HG02870 (cell line): Measurements from ENCODE around the gene SLC16A3.
A peak's percentile ranks its signal among the peaks of the same experiment; 100 is the strongest.
"Not testable (repeated sequence)": the region's sequence is repeated elsewhere in the genome, so short reads cannot be mapped to it uniquely, and the experiment has no call there.

Experiments
- ATAC-seq: cut with Tn5 transposase; IDR thresholded peaks from one replicate; pipeline ENCODE4 v1.9.1; 2021; ENCODE audit warnings: mild to moderate bottlenecking, moderate library complexity; ENCODE audit not compliant: unreplicated experiment

SLC16A3 gene

DNA sequence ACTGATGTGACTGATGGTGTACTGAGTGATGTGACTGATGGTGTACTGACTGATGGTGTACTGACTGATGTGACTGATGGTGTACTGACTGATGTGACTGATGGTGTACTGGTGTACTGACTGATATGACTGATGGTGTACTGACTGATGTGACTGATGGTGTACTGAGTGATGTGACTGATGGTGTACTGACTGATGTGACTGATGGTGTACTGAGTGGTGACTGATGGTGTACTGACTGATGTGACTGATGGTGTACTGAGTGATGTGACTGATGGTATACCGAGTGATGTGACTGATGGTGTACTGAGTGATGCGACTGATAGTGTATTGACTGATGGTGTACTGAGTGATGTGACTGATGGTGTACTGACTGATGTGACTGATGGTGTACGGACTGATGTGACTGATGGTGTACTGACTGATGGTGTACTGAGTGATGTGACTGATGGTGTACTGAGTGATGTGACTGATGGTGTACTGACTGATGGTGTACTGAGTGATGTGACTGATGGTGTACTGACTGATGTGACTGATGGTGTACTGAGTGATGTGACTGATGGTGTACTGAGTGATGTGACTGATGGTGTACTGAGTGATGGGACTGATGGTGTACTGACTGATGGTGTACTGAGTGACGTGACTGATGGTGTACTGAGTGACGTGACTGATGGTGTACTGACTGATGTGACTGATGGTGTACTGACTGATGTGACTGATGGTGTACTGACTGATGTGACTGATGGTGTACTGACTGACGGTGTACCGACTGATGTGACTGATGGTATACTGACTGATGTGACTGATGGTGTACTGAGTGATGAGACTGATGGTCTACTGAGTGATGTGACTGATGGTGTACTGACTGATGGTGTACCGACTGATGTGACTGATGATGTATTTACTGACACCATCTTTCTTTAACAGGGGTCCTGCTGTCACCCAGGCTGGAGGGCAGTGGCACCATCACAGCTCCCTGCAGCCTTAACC lies 31.4 kb downstream of the SLC16A3 start:
- ATAC-seq, result not testable (repeated sequence)

DNA sequence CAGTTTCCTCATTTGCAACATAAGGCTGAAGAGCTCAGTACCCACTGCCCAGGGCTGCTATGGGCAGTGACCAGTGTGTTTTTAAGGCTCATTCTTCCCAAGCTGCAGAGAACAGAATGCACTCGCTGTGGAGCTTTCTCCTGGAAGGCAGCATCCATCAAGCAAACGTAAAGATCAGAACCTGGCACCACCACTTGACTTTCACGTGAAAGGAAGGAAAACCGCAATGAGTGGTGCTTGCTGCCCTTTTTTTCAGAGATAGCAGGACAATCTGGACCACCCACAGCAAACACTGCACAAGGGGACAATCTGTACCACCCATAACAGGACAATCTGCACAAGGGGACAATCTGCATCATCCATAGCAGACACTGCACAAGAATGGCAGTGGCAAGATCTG lies 33.5 kb downstream of the SLC16A3 start:
- ATAC-seq, result no peak

DNA sequence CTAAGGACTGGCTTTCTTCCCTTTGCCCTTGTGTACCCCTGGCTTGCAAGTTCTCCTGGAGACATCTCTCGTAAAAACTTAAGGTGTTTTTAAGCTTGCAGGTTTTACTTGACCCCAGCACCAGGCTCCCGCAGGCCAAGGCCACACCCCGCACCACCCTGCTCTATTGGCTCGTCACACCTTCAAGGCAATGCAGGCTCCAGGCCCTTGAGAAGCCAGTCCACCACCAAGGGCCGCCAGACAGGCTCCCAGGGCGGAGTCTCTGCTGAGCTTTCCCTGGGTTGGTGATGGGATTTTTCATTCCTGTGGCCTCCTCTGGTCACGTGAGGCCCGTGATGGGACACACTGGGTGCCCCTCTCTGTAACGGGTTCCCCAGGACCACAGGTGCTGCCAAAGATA lies 34.8 kb downstream of the SLC16A3 start:
- ATAC-seq, result no peak

- ATAC-seq, result no peak
Observed at GRCh38 chr17:82266142-82266541, 37.3 kb downstream of the SLC16A3 start.

GRCh38 chr17:82267575-82268379 lies 38.9 kb downstream of the SLC16A3 start:
- no peak for ATAC-seq

DNA sequence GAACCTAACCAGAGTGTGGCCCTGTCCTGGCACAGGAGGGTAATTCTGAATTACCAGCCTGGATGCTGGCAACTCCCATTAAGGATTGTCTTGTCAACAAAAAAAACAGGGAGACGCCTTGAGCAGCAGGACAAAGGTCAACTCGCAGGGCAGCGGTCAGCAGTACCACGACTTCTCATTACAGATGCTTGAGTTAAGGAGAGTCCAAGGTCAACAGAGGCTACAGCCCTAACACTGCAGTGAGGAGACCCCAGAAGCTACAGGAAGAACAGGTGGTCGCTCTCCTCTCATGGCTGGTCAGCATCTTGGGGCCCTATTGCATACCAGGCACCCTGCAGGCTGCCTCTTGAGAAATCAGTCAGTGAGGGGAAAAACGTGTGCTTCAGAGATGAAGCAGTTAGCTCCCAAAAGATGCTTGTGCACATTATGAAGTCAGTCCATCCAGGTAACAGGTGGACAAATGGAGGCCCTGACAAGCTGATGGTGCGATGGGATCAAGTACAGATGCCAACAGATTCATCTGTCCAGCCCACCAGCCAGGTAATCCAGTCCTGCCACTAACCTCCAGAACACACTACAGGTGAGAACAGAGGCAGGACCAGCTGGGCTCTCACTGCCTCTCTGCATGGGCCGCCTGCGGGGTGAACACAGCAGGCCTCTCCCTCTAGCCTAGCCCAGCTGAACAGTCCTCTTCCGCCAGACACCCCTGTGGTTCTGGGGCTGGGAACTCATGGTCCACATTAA lies 40.5 kb downstream of the SLC16A3 start:
- no peak for ATAC-seq

DNA sequence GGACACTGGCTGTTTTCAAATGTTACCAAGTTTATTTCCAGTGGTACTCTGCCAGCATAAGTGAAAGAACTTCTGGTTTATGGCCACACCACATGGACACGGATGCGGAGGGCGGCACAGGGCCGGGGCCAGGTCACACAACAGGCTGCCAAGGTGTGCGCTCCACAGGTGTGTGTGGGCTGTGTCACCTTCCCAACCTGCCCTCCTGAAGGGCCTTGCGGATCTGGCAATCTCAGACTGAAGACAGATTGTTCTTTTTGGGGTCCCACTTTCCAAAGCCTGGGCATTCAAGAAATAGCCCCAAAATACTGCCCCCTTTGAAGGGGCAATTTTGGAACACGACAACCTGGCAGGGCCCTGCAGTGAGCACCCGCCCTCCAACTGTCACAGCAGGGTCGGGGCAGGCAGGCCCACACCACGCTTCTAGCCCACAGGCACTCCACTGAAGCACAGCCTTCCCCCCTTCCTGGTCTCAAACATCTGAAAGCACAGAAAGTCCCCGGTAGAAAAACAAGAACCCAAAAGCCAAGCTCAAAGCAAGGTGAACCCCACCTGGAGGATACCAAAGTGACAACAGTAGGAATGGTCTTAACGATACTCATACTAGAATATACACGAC lies 41.1 kb downstream of the SLC16A3 start:
- ATAC-seq, result no peak

DNA sequence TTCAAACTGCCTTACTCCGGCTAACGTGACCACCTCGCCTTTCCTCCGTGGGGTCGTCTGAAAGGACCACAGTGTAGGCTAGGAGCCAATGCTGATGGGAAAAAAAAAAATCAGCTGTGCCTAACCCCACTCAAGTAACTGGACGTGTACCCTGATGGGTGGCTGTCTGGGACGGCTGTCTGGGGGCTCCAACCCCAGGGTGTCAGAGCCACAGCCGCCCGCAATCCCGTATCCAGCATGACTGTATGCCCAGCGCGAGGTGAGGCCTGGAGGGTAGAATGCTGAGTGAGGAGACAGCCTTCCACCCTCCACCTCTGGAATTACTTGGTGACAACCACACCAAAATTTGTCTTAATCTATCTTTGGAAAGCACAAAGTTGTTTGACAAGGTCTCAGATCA lies 41.8 kb downstream of the SLC16A3 start:
- ATAC-seq, result no peak

DNA sequence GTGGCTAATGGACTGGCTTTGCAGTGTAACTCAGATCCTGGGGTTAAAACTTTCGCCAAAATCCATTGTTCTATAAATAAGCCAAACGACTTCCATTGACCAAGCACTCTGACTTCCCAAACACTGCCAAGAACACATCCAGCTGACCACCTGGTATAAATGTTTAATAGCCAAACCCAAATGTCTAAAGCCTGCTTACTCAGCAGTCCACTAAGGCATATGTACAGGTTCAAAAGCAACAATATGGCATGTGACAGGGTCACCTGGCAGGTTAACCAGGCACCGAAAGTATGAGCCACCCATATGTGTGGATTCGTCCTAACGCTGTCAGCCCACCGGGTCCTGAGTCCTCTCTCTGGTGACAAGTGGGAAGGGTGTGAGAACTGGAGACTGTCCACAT lies 42.6 kb downstream of the SLC16A3 start:
- no peak for ATAC-seq

GRCh38 chr17:82272495-82273326 lies 43.9 kb downstream of the SLC16A3 start:
- ATAC-seq, result peak; percentile 7

- peak; percentile 56 for ATAC-seq
Observed at GRCh38 chr17:82273327-82274133, 44.7 kb downstream of the SLC16A3 start, which contains the start of gene CSNK1D. CSNK1D (minus strand) TSS chr17:82273700; CDS start chr17:82273381, 319 bp downstream.

- no peak for ATAC-seq
Observed at GRCh38 chr17:82274134-82275020, 45.5 kb downstream of the SLC16A3 start.

DNA sequence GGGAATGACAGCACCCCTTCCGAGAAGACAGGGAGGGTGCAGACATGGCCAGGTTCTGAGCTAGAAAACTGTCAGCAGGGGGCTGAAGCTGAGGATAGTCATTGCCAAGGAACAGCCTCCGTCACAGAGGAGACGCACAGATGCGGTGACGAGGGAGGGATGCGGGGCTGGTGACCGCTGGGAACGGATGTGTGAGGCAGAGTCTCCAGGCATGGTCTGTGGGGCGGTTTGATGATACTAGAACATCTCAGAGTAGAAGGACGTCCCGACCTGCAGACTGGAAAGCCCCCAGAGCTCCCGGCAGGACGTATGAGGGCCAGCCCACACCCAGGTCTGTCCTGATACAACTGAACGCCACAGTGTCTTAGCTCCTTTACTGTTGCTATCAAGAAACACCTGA lies 46.5 kb downstream of the SLC16A3 start:
- no peak for ATAC-seq

GRCh38 chr17:82276938-82277337 lies 48.1 kb downstream of the SLC16A3 start:
- ATAC-seq, result no peak

- ATAC-seq, result no peak
Observed at GRCh38 chr17:82277851-82278250, 49.0 kb downstream of the SLC16A3 start.

- ATAC-seq, result no peak
Observed at GRCh38 chr17:82278308-82278707, 49.5 kb downstream of the SLC16A3 start.

GRCh38 chr17:82278786-82279391 lies 50.0 kb downstream of the SLC16A3 start:
- no peak for ATAC-seq
